Measurements from ENCODE around the gene ADARB2. TPM values are rescaled to one million over a fixed set of nuclear protein-coding genes. Genes with fewer than 3 reads are reported as not detected.
"Not testable (repeated sequence)": the region's sequence is repeated elsewhere in the genome, so short reads cannot be mapped to it uniquely, and the experiment has no call there.

ADARB2 gene
- polyA plus RNA-seq, 3 donors = not detected

GRCh38 chr10:1538531-1539061 is 198.7 kb downstream of the ADARB2 start:
- WGBS (ENCODE audit: insufficient coverage) = 93% methylated on average over 19 of the region's 20 CpGs
- Histone ChIP-seq H3K4me2 (replicated peaks; ENCODE audit: extremely low read depth, low read length, poor library complexity, severe bottlenecking) (no peak overlapping the region), H3K4me3 (replicated peaks in 1 of 3; ENCODE audit: low read depth in 2 of 3, low read length in 3 of 3) (no peak overlapping the region), H3K79me2 (ENCODE audit: insufficient read depth, low read length) (no peaks in the 10 kb centered on the region), H4K20me1 (ENCODE audit: insufficient read depth, low read length) (no peaks in the 10 kb centered on the region), H3K4me1 (ENCODE audit: control insufficient read depth in 1 of 2, insufficient read depth in 2 of 2, low read length in 2 of 2) (no peaks in the 10 kb centered on the region), H3K27ac (ENCODE audit: low read depth in 1 of 2, low read length in 2 of 2) (no peak overlapping the region), H3K36me3 (replicated peaks in 1 of 2; ENCODE audit: control insufficient read depth in 1 of 2, insufficient read depth in 2 of 2, low read length in 2 of 2) (no peaks in the 10 kb centered on the region), H2AFZ (ENCODE audit: insufficient read depth, low read depth, low read length, poor library complexity, severe bottlenecking) (no peak overlapping the region), H3K9me3 (replicated peaks in 1 of 2; ENCODE audit: control insufficient read depth in 1 of 2, insufficient read depth in 1 of 2, low read length in 2 of 2) (peaks cover 8 to 11% of the 10 kb centered on the region in 2 donors), H3K9ac (ENCODE audit: insufficient read depth, low read length, poor library complexity, severe bottlenecking) (no peak overlapping the region), H3K27me3 (ENCODE audit: control insufficient read depth in 2 of 2, insufficient read depth in 2 of 2, low read length in 2 of 2) (no peaks in the 10 kb centered on the region)
- Mint-ChIP-seq H3K4me1 (no peaks in the 10 kb centered on the region), H3K4me3 (no peak overlapping the region), H3K36me3 (no peaks in the 10 kb centered on the region), H3K9me3 (peaks cover 0 to 12% (median 1%) of the 10 kb centered on the region in 7 donors), H3K27ac (no peak overlapping the region), H3K27me3 (ENCODE audit: low read depth in 3 of 3) (no peaks in the 10 kb centered on the region)
- intact Hi-C loops (cut with micrococcal nuclease) = no loop called here
- DNase-seq = no peak
- TF ChIP-seq CTCF (IDR thresholded peaks at IDR 0.05) = no peak

GRCh38 chr10:1538121-1538520 is 199.2 kb downstream of the ADARB2 start:
- Histone ChIP-seq H2AFZ (ENCODE audit: insufficient read depth, low read depth, low read length, poor library complexity, severe bottlenecking) (no peak overlapping the region), H3K4me1 (ENCODE audit: control insufficient read depth in 1 of 2, insufficient read depth in 2 of 2, low read length in 2 of 2) (no peaks in the 10 kb centered on the region), H3K9ac (ENCODE audit: insufficient read depth, low read length, poor library complexity, severe bottlenecking) (no peak overlapping the region), H3K4me2 (replicated peaks; ENCODE audit: extremely low read depth, low read length, poor library complexity, severe bottlenecking) (no peak overlapping the region), H3K9me3 (replicated peaks in 1 of 2; ENCODE audit: control insufficient read depth in 1 of 2, insufficient read depth in 1 of 2, low read length in 2 of 2) (peaks cover 4 to 6% of the 10 kb centered on the region in 2 donors), H3K27ac (ENCODE audit: low read depth in 1 of 2, low read length in 2 of 2) (no peak overlapping the region), H3K27me3 (ENCODE audit: control insufficient read depth in 2 of 2, insufficient read depth in 2 of 2, low read length in 2 of 2) (no peaks in the 10 kb centered on the region), H4K20me1 (ENCODE audit: insufficient read depth, low read length) (no peaks in the 10 kb centered on the region), H3K4me3 (replicated peaks in 1 of 3; ENCODE audit: low read depth in 2 of 3, low read length in 3 of 3) (no peak overlapping the region), H3K79me2 (ENCODE audit: insufficient read depth, low read length) (no peaks in the 10 kb centered on the region), H3K36me3 (replicated peaks in 1 of 2; ENCODE audit: control insufficient read depth in 1 of 2, insufficient read depth in 2 of 2, low read length in 2 of 2) (no peaks in the 10 kb centered on the region)
- WGBS (ENCODE audit: insufficient coverage) = 85% methylated on average over 4 of the region's 8 CpGs
- H3K27me3 Mint-ChIP-seq (ENCODE audit: low read depth in 3 of 3) = no peaks in the 10 kb centered on the region
- H3K9me3 Mint-ChIP-seq = peaks cover 0 to 11% (median 1%) of the 10 kb centered on the region in 7 donors
- H3K36me3 Mint-ChIP-seq = no peaks in the 10 kb centered on the region
- no peaks in the 10 kb centered on the region for H3K4me1 Mint-ChIP-seq
- H3K4me3 Mint-ChIP-seq = no peak overlapping the region
- no peak overlapping the region for H3K27ac Mint-ChIP-seq
- intact Hi-C loops (cut with micrococcal nuclease) = no loop called here
- no peak for TF ChIP-seq CTCF (IDR thresholded peaks at IDR 0.05)
- no peak for DNase-seq

- H3K4me1 Mint-ChIP-seq, H3K27ac Mint-ChIP-seq: not testable (repeated sequence)
Observed at GRCh38 chr10:1537449-1537848, 199.9 kb downstream of the ADARB2 start.

More at GRCh38 chr10:1537449-1537848, 199.9 kb downstream of the ADARB2 start:
- H3K9ac ChIP-seq (ENCODE audit: insufficient read depth, low read length, poor library complexity, severe bottlenecking); H3K9me3 ChIP-seq (replicated peaks in 1 of 2; ENCODE audit: control insufficient read depth in 1 of 2, insufficient read depth in 1 of 2, low read length in 2 of 2); H2AFZ ChIP-seq (ENCODE audit: insufficient read depth, low read depth, low read length, poor library complexity, severe bottlenecking); H3K36me3 Mint-ChIP-seq; H3K4me1 ChIP-seq (ENCODE audit: control insufficient read depth in 1 of 2, insufficient read depth in 2 of 2, low read length in 2 of 2); H3K79me2 ChIP-seq (ENCODE audit: insufficient read depth, low read length); DNase-seq; H3K9me3 Mint-ChIP-seq; H4K20me1 ChIP-seq (ENCODE audit: insufficient read depth, low read length); H3K27me3 Mint-ChIP-seq (ENCODE audit: low read depth in 3 of 3); H3K36me3 ChIP-seq (replicated peaks in 1 of 2; ENCODE audit: control insufficient read depth in 1 of 2, insufficient read depth in 2 of 2, low read length in 2 of 2); H3K27ac ChIP-seq (ENCODE audit: low read depth in 1 of 2, low read length in 2 of 2); H3K27me3 ChIP-seq (ENCODE audit: control insufficient read depth in 2 of 2, insufficient read depth in 2 of 2, low read length in 2 of 2); H3K4me3 ChIP-seq (replicated peaks in 1 of 3; ENCODE audit: low read depth in 2 of 3, low read length in 3 of 3); intact Hi-C loops (cut with micrococcal nuclease); H3K4me2 ChIP-seq (replicated peaks; ENCODE audit: extremely low read depth, low read length, poor library complexity, severe bottlenecking); H3K4me3 Mint-ChIP-seq: not testable (repeated sequence)
- WGBS (ENCODE audit: insufficient coverage) = 86% methylated on average over 1 of the region's 2 CpGs
